SK-N-SH treated with all-trans-retinoic acid at 6 μM for 48 hours (cell line): ENCODE results near the gene C6orf136.
"Not testable (repeated sequence)": the region's sequence is repeated elsewhere in the genome, so short reads cannot be mapped to it uniquely, and the experiment has no call there.

Experiments
- ATAC-seq: fragments of 200-7000 bp; cut with Tn5 transposase; 3 replicates; pipeline ENCODE4 v1.9.1; 2020; ENCODE audit warnings: mild to moderate bottlenecking, moderate library complexity
- BACH2 ChIP-seq: fragments of 250-450 bp; sonication (Bioruptor Pico); IDR thresholded peaks from 2 replicates; pipeline ENCODE4 v1.9.0; 2021; ENCODE audit warnings: mild to moderate bottlenecking, borderline replicate concordance
- CREB5 ChIP-seq: fragments of 250-450 bp; sonication (Bioruptor Pico); IDR thresholded peaks from 2 replicates; pipeline ENCODE4 v1.5.1; 2020; ENCODE audit warnings: low read depth, mild to moderate bottlenecking, moderate library complexity
- CSRNP3 ChIP-seq: fragments of 250-450 bp; sonication (Bioruptor Pico); IDR thresholded peaks from 2 replicates; pipeline ENCODE4 v1.5.1; 2021; ENCODE audit warnings: mild to moderate bottlenecking, moderate library complexity
- ESRRG ChIP-seq: fragments of 250-450 bp; sonication (Bioruptor Pico); IDR thresholded peaks from 2 replicates; pipeline ENCODE4 v1.6.1; 2021; ENCODE audit warnings: mild to moderate bottlenecking
- GLIS3 ChIP-seq: fragments of 250-450 bp; sonication (Bioruptor Pico); IDR thresholded peaks from 2 replicates; pipeline ENCODE4 v1.5.0; 2020; ENCODE audit warnings: mild to moderate bottlenecking, moderate library complexity
- ISL1 ChIP-seq: fragments of 250-450 bp; sonication (Bioruptor Pico); IDR thresholded peaks from 2 replicates; pipeline ENCODE4 v2.1.2; 2022; ENCODE audit warnings: mild to moderate bottlenecking, moderate library complexity
- OSR1 ChIP-seq: fragments of 250-450 bp; sonication (Bioruptor Pico); IDR thresholded peaks from 2 replicates; pipeline ENCODE4 v1.8.0; 2022; ENCODE audit warnings: moderate library complexity, mild to moderate bottlenecking, inconsistent platforms
- PATZ1 ChIP-seq: fragments of 250-450 bp; sonication (Bioruptor Pico); IDR thresholded peaks from 2 replicates; pipeline ENCODE4 v1.8.0; 2020; ENCODE audit warnings: mild to moderate bottlenecking, moderate library complexity, borderline replicate concordance
- POU6F1 ChIP-seq: fragments of 250-450 bp; sonication (Bioruptor Pico); IDR thresholded peaks from 2 replicates; pipeline ENCODE4 v1.8.0; 2021; ENCODE audit warnings: low read depth, mild to moderate bottlenecking, moderate library complexity, borderline replicate concordance
- PPARA ChIP-seq: fragments of 250-450 bp; sonication (Bioruptor Pico); IDR thresholded peaks from 2 replicates; pipeline ENCODE4 v1.5.0; 2020; ENCODE audit warnings: mild to moderate bottlenecking, borderline replicate concordance
- RARB ChIP-seq: fragments of 250-450 bp; sonication (Bioruptor Pico); IDR thresholded peaks from 2 replicates; pipeline ENCODE4 v1.8.0; 2021; ENCODE audit warnings: mild to moderate bottlenecking, moderate library complexity
- TCF4 ChIP-seq: fragments of 250-450 bp; sonication (Bioruptor Pico); IDR thresholded peaks from 2 replicates; pipeline ENCODE4 v1.8.0; 2021; ENCODE audit warnings: mild to moderate bottlenecking, moderate library complexity, borderline replicate concordance
- TOX ChIP-seq: fragments of 250-450 bp; sonication (Bioruptor Pico); IDR thresholded peaks from 2 replicates; pipeline ENCODE4 v1.8.0; 2021; ENCODE audit warnings: mild to moderate bottlenecking, moderate library complexity, borderline replicate concordance
- TSHZ2 ChIP-seq: fragments of 250-450 bp; sonication (Bioruptor Pico); IDR thresholded peaks from 2 replicates; pipeline ENCODE4 v1.5.0; 2020; ENCODE audit warnings: mild to moderate bottlenecking, moderate library complexity
- ZC3H10 ChIP-seq: fragments of 250-450 bp; sonication (Bioruptor Pico); IDR thresholded peaks from 2 replicates; pipeline ENCODE4 v1.5.1; 2021; ENCODE audit warnings: mild to moderate bottlenecking, moderate library complexity
- ZFP3 ChIP-seq: fragments of 250-450 bp; sonication (Bioruptor Pico); IDR thresholded peaks from 2 replicates; pipeline ENCODE4 v1.5.0; 2020; ENCODE audit warnings: mild to moderate bottlenecking, moderate library complexity
- ZNF565 ChIP-seq: fragments of 450-650 bp; formaldehyde crosslinking; conservative IDR thresholded peaks from 2 replicates; pipeline ENCODE4 v1.5.0; 2020; ENCODE audit warnings: low read depth, mild to moderate bottlenecking, moderate library complexity
- ZNF70 ChIP-seq: fragments of 450-650 bp; formaldehyde crosslinking; IDR thresholded peaks from 2 replicates; pipeline ENCODE4 v1.5.0; 2020; ENCODE audit warnings: mild to moderate bottlenecking, moderate library complexity
- ZNF8 ChIP-seq: fragments of 450-650 bp; formaldehyde crosslinking; IDR thresholded peaks from 2 replicates; pipeline ENCODE4 v1.5.0; 2020; ENCODE audit warnings: mild to moderate bottlenecking, moderate library complexity

C6orf136 gene

GRCh38 chr6:30655743-30656094 lies 8.8 kb downstream of the C6orf136 start:
- no peak for TF ChIP-seq PATZ1 (CRISPR knock-in tag)
- no peak for ATAC-seq

- ATAC-seq = no peak
- TF ChIP-seq TSHZ2 (CRISPR knock-in tag) (no peak), BACH2 (no peak), TOX (CRISPR knock-in tag) (no peak), ESRRG (CRISPR knock-in tag) (no peak), CREB5 (CRISPR knock-in tag) (no peak), TCF4 (no peak), ZNF565 (no peak), GLIS3 (CRISPR knock-in tag) (no peak), ISL1 (CRISPR knock-in tag) (no peak), OSR1 (no peak), PPARA (CRISPR knock-in tag) (no peak), RARB (CRISPR knock-in tag) (no peak), ZNF70 (CRISPR knock-in tag) (no peak), ZFP3 (no peak)
Observed at GRCh38 chr6:30656513-30656912, 9.6 kb downstream of the C6orf136 start.

GRCh38 chr6:30657454-30657853 lies 10.5 kb downstream of the C6orf136 start:
- no peak; the same call in 2 of the 3 replicates for ATAC-seq

GRCh38 chr6:30657922-30658321 lies 11.0 kb downstream of the C6orf136 start:
- not testable (repeated sequence) for ATAC-seq

More at GRCh38 chr6:30657454-30657853, 10.5 kb downstream of the C6orf136 start:
- TF ChIP-seq TSHZ2 (CRISPR knock-in tag) (no peak), ZNF70 (CRISPR knock-in tag) (no peak), ZC3H10 (CRISPR knock-in tag) (no peak), OSR1 (no peak), CSRNP3 (CRISPR knock-in tag) (no peak), ZFP3 (no peak), PPARA (CRISPR knock-in tag) (no peak), TCF4 (no peak), BACH2 (no peak), GLIS3 (CRISPR knock-in tag) (no peak), POU6F1 (no peak), ZNF8 (no peak), TOX (CRISPR knock-in tag) (no peak)
